Measurements from ENCODE around the gene ICE2. TPM values are rescaled to one million over a fixed set of nuclear protein-coding genes. Genes with fewer than 3 reads are reported as not detected.
A peak's percentile ranks its signal among the peaks of the same experiment; 100 is the strongest.

Gene ICE2
- total RNA-seq, 2 experiments from 2014 or later = 71.4 to 76.3 TPM

DNA sequence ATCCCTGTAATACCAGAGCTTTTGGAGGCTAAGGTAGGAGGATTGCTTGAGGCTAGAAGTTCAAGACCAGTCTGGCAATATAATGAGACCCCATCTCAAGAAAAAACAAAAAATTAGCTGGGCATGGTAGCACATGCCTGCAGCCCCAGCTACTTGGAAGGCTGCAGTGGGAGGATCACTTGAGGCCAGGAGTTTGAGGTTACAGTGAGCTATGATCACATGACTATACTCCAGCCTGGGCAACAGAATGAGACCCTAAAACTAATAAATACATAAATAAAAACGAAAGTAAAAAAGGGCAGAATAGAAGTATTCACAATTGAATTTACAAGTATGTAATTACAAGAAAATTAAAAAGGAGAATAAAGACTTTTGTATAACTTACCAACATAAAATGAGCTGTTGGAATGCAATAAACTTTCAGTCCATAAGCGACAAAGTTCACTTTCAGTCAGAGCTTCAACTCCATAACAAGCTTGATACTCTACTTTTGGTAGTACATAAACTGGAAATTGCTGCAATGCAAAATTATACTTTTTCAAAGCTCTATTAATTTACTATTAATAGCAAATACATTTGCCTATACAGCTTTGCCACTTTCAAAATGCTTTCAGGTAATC lies 36.8 kb downstream of the ICE2 start:
- no peak overlapping the region for H3K27ac Mint-ChIP-seq
- peaks cover 8% of the 10 kb centered on the region for H3K4me1 Mint-ChIP-seq (ENCODE audit: low read depth)
- CTCF ChIA-PET = interaction anchor here (0.8 to 2.7 kb wide), 6 partner anchors 10 to 83 kb away, joined by 3 to 10 read pairs (median 6); no protein-coding TSS in a partner anchor
- H3K9me3 Mint-ChIP-seq (ENCODE audit: insufficient read depth) = no peaks in the 10 kb centered on the region
- ATAC-seq = no peak
- H3K4me3 Mint-ChIP-seq = no peak overlapping the region
- no peaks in the 10 kb centered on the region for H3K27me3 Mint-ChIP-seq (ENCODE audit: low read depth)
- H3K36me3 Mint-ChIP-seq (ENCODE audit: low read depth) = peaks cover 12% of the 10 kb centered on the region
- DNase-seq = no peak
- POLR2A ChIA-PET = interaction anchor here (1.8 kb wide), 1 partner anchor 43 kb away, joined by 11 read pairs; the partner anchor contains the start of gene ANXA2

DNA sequence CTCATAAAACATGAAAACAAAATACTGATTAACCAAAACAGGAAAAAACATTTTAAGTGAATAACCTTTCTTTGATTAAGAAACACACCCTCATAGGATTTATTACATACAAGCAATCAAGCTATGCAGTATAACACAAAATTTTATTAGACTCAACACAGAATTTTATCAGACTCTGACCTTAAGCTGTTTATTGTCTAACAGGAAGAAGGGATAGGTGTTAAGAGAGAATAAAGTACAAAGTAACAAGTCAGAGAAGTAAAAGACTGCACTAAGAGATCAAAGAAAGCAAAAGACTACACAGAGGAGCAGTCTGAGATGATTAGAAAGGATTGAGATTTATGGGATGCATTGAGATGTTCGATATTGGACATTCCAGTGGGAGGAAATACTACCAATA lies 37.6 kb downstream of the ICE2 start:
- DNase-seq (no peak), ATAC-seq (no peak)
- ChIA-PET POLR2A (interaction anchor here (0.5 to 1.8 kb wide), 3 partner anchors 37 to 148 kb away, joined by 3 to 11 read pairs (median 4); partner anchors contain the start of gene ANXA2), CTCF (interaction anchor here (1.2 to 2.7 kb wide), 5 partner anchors 11 to 83 kb away, joined by 3 to 10 read pairs (median 6); no protein-coding TSS in a partner anchor)
- H3K9me3 Mint-ChIP-seq (ENCODE audit: insufficient read depth) = no peaks in the 10 kb centered on the region
- H3K27me3 Mint-ChIP-seq (ENCODE audit: low read depth) = no peaks in the 10 kb centered on the region
- no peak overlapping the region for H3K4me3 Mint-ChIP-seq
- H3K4me1 Mint-ChIP-seq (ENCODE audit: low read depth) = peaks cover 8% of the 10 kb centered on the region
- no peak overlapping the region for H3K27ac Mint-ChIP-seq
- peaks cover 10% of the 10 kb centered on the region for H3K36me3 Mint-ChIP-seq (ENCODE audit: low read depth)

DNA sequence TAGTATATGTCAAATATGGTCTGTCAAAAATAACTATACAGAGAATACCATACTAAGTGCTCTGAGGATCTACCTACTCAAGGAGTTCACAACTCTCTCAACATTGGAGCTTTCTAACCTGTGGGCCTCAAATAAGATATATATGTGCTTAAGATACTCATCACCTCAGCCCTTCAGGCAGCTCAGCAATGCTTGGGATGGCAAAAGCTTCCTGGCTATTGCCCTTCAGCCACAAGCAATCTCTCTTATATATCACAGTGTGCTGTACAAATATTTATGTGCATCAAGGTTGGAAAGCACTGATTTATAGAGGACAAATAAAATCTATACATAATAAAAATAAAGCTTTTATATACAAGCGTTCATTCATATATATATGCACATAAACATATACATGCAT lies 40.3 kb downstream of the ICE2 start:
- Mint-ChIP-seq H3K4me1 (ENCODE audit: low read depth) (peaks cover 8% of the 10 kb centered on the region), H3K27ac (no peak overlapping the region), H3K9me3 (ENCODE audit: insufficient read depth) (no peaks in the 10 kb centered on the region), H3K4me3 (no peak overlapping the region), H3K27me3 (ENCODE audit: low read depth) (no peaks in the 10 kb centered on the region), H3K36me3 (ENCODE audit: low read depth) (peaks cover 18% of the 10 kb centered on the region)
- ChIA-PET CTCF (interaction anchor here (0.6 to 1.0 kb wide), 2 partner anchors 10 to 12 kb away, joined by 3 read pairs; no protein-coding TSS in a partner anchor), POLR2A (no interaction called here)
- DNase-seq (no peak), ATAC-seq (no peak)

DNA sequence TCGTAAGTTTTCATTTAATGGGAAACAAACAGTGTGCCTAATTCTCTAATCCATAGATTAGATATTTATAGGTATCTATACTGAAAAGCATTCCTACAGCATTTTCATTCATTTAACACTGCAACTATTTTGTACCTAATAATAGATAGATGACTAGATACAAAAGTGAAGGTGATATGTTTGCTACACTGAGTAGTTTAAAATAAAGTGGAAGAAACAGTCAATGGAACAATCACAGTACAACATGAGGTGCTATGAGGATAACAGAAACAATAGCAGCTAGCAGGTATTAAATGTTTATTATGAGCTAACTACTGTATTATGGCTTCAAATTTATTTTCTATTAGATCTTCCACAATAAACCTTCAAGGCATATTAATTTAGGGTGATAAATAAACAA lies 50.0 kb downstream of the ICE2 start:
- ChIA-PET CTCF (interaction anchor here (1.2 kb wide), 1 partner anchor 13 kb away, joined by 6 read pairs; no protein-coding TSS in a partner anchor), POLR2A (interaction anchor here (1.2 kb wide), 1 partner anchor 31 kb away, joined by 3 read pairs; the partner anchor contains the start of gene ANXA2)
- peaks cover 28% of the 10 kb centered on the region for H3K36me3 Mint-ChIP-seq (ENCODE audit: low read depth)
- peaks cover 3% of the 10 kb centered on the region for H3K4me1 Mint-ChIP-seq (ENCODE audit: low read depth)
- no peaks in the 10 kb centered on the region for H3K9me3 Mint-ChIP-seq (ENCODE audit: insufficient read depth)
- no peak overlapping the region for H3K4me3 Mint-ChIP-seq
- DNase-seq (no peak), ATAC-seq (no peak)
- no peak overlapping the region for H3K27ac Mint-ChIP-seq
- H3K27me3 Mint-ChIP-seq (ENCODE audit: low read depth) = no peaks in the 10 kb centered on the region

DNA sequence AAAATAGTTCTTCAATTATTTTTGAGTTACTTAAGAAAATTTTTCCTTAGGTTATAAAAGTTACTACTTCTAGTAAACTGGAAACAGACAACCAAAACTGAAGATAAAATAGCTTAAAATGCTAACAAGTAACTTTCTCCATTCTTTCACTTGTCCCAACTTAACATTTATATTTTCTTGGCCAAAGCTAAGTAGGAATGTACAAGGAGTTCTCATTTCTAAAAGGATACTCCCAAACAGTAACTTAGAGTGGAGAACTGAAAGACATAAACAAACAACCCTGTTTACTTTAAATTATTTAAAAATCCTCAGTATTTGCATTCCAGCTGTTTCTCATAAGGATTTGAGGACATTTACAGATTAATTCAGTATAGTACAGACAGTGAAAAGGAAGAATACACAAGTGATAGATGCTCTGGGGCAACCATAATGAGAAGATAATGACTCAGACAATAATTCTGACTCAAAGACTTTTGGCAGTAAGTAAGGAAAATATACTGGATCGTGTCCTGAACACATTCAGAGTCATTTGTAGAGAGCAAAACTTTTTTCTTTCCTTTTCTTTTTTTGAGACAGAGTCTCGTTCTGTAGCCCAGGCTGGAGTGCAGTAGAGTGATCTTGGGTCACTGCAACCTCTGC lies 52.0 kb downstream of the ICE2 start:
- H3K9me3 Mint-ChIP-seq (ENCODE audit: insufficient read depth) = no peaks in the 10 kb centered on the region
- DNase-seq (no peak), ATAC-seq (no peak)
- H3K4me1 Mint-ChIP-seq (ENCODE audit: low read depth) = peaks cover 10% of the 10 kb centered on the region
- no peak overlapping the region for H3K27ac Mint-ChIP-seq
- ChIA-PET CTCF (interaction anchor here (1.2 to 1.5 kb wide), 2 partner anchors 9 to 12 kb away, joined by 3 read pairs; no protein-coding TSS in a partner anchor), POLR2A (no interaction called here)
- H3K27me3 Mint-ChIP-seq (ENCODE audit: low read depth) = no peaks in the 10 kb centered on the region
- H3K4me3 Mint-ChIP-seq = no peak overlapping the region
- H3K36me3 Mint-ChIP-seq (ENCODE audit: low read depth) = peaks cover 37% of the 10 kb centered on the region

DNA sequence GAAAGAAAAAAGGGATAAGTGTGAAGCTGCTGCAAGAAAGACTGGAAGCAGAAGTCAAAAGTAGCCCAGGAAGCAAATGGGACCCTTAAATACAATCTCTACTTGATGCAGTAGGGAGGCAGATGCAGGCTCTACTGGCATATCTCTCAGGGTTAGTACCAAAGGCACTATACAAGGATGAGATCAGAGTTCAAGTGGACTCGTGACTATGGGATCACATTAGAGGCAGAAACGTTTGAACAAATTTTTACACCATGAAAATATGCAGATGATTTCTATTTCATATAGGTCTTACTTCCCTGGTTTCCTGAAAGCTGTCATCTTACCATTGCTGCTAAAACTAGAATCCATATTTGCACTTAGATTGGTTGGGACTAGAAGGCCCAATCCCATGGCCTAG lies 53.5 kb downstream of the ICE2 start:
- H3K36me3 Mint-ChIP-seq (ENCODE audit: low read depth) = peaks cover 33% of the 10 kb centered on the region

DNA sequence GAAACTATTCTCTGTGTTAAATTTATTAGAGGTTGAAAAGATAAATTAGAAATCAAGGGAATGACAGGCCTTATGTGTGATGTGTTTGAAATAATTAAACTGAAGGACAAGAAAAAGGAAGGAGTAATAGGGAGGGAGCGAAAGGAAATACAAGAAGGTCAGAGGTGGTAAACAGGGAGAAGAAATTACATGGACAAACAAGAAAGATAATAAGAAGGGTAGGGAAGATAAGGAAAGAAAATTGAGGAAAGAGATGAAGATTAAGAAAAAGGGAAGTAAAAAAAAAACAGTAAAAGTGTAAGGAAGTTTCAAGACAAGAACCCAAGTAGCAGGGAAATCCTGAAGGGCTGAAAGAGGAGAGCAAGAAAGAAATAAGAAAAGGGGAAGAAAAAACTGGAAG lies 54.9 kb downstream of the ICE2 start:
- DNase-seq (no peak), ATAC-seq (no peak)
- ChIA-PET CTCF (no interaction called here), POLR2A (no interaction called here)
- H3K9me3 Mint-ChIP-seq (ENCODE audit: insufficient read depth) = no peaks in the 10 kb centered on the region
- peak overlapping the region; percentile 6 for H3K27ac Mint-ChIP-seq
- no peaks in the 10 kb centered on the region for H3K27me3 Mint-ChIP-seq (ENCODE audit: low read depth)
- peaks cover 10% of the 10 kb centered on the region for H3K4me1 Mint-ChIP-seq (ENCODE audit: low read depth)
- peaks cover 37% of the 10 kb centered on the region for H3K36me3 Mint-ChIP-seq (ENCODE audit: low read depth)
- H3K4me3 Mint-ChIP-seq = no peak overlapping the region

More for the DNA sequence above, 53.5 kb downstream of the ICE2 start:
- DNase-seq (no peak), ATAC-seq (no peak)
- Mint-ChIP-seq H3K4me1 (ENCODE audit: low read depth) (peaks cover 10% of the 10 kb centered on the region), H3K27ac (no peak overlapping the region), H3K27me3 (ENCODE audit: low read depth) (no peaks in the 10 kb centered on the region), H3K9me3 (ENCODE audit: insufficient read depth) (no peaks in the 10 kb centered on the region), H3K4me3 (no peak overlapping the region)
- ChIA-PET POLR2A (no interaction called here), CTCF (no interaction called here)

DNA sequence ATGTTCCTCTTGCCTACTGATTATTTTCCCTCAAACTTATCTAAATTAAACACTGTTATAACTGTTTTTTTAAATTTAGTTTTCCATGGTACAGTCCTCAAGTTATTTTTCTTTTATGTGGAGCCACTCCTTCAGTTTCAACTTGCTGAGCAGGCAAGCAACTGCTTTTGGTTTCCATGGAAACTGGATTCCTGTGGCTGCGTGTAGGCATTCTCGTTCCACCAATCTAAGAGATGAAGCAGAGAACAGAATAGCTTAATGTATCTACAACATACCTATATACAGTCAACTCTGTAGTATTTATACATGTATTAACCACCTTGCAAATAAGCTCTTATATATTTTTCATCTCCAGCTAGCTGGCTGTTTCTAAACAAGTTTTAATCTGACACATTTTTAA lies 55.4 kb downstream of the ICE2 start:
- ATAC-seq (peak; percentile 51), DNase-seq (no peak)
- Mint-ChIP-seq H3K4me3 (no peak overlapping the region), H3K4me1 (ENCODE audit: low read depth) (peaks cover 10% of the 10 kb centered on the region), H3K27ac (peak overlapping the region; percentile 9), H3K27me3 (ENCODE audit: low read depth) (no peaks in the 10 kb centered on the region), H3K9me3 (ENCODE audit: insufficient read depth) (no peaks in the 10 kb centered on the region), H3K36me3 (ENCODE audit: low read depth) (peaks cover 37% of the 10 kb centered on the region)
- POLR2A ChIA-PET = interaction anchor here (0.6 kb wide), 1 partner anchor 460 kb away, joined by 4 read pairs; no protein-coding TSS in a partner anchor
- CTCF ChIA-PET = no interaction called here

DNA sequence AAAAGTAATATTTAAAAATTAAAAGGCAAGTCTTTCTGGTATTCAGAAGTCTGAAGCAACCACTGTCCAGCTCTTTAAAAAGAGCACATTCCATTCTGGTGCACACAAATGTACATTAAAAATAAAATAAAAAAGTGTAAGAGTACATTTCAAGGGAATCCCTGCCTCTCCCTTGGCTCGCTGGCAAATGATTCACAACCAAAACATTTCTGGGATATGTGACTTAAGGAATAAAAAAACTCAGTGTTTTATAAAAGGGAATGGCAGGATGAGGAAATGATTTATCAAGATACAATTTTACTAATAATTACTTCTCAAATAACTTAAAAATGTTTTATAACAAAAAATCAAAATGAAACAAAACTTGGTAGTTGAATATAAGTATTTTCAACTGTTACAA lies 57.4 kb downstream of the ICE2 start:
- Mint-ChIP-seq H3K36me3 (ENCODE audit: low read depth) (peaks cover 27% of the 10 kb centered on the region), H3K27ac (no peak overlapping the region), H3K4me1 (ENCODE audit: low read depth) (peaks cover 10% of the 10 kb centered on the region), H3K27me3 (ENCODE audit: low read depth) (no peaks in the 10 kb centered on the region), H3K9me3 (ENCODE audit: insufficient read depth) (no peaks in the 10 kb centered on the region), H3K4me3 (no peak overlapping the region)
- CTCF ChIA-PET = no interaction called here
- ATAC-seq (no peak), DNase-seq (no peak)
- POLR2A ChIA-PET = interaction anchor here (0.7 kb wide), 1 partner anchor 490 kb away, joined by 3 read pairs; no protein-coding TSS in a partner anchor

DNA sequence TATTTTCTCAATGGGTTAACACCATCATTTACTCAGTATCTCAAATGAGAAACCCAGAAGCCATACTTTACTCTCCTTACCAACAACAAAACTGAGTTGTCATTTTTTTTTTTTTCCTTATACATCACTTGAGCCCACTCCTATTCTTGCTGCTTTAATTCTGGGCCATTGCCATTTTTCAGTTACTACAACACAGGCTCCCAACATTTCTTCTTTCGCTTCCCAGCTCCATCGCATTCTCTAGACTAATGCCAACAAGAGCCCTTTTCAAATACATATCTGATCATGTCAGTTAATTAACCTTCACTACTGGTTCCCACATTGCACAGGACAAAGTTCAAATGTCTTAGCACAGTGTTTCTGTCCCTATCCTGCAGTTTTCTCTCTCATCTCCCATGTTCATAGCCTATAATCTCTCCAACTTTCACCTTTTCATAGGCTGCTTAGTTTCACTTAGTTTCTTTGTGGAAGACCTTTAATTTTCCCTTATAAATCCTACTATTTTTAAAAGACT lies 58.7 kb downstream of the ICE2 start:
- ATAC-seq = no peak
- no peaks in the 10 kb centered on the region for H3K27me3 Mint-ChIP-seq (ENCODE audit: low read depth)
- ChIA-PET POLR2A (interaction anchor here (2.2 kb wide), 1 partner anchor 22 kb away, joined by 6 read pairs; the partner anchor contains the start of gene ANXA2), CTCF (interaction anchor here (1.0 to 1.1 kb wide), 2 partner anchors 10 to 61 kb away, joined by 3 to 4 read pairs; no protein-coding TSS in a partner anchor)
- no peak overlapping the region for H3K27ac Mint-ChIP-seq
- peaks cover 24% of the 10 kb centered on the region for H3K36me3 Mint-ChIP-seq (ENCODE audit: low read depth)
- H3K4me1 Mint-ChIP-seq (ENCODE audit: low read depth) = peaks cover 10% of the 10 kb centered on the region
- no peak overlapping the region for H3K4me3 Mint-ChIP-seq
- no peak for DNase-seq
- no peaks in the 10 kb centered on the region for H3K9me3 Mint-ChIP-seq (ENCODE audit: insufficient read depth)

DNA sequence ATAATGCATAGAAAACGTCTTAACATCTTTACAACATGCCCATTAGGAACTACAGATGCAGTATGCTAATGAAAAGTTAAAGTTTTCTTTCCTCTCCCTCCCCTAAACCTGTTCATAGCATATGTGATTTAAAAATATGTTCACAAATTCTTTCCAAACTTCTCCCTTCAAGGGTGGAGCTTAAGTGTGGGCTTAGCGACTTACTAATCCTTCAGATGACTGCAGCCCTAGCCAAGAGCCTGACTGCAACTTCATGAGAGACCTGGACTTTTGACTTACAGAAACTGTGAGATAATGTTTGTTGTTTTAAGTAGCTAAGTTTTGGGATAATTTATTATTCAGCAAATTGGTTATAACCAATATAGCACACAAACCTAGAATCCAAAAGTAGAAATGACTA lies 59.2 kb downstream of the ICE2 start:
- DNase-seq (no peak), ATAC-seq (no peak)
- H3K36me3 Mint-ChIP-seq (ENCODE audit: low read depth) = peaks cover 26% of the 10 kb centered on the region
- POLR2A ChIA-PET = interaction anchor here (2.2 kb wide), 1 partner anchor 22 kb away, joined by 6 read pairs; the partner anchor contains the start of gene ANXA2
- no peak overlapping the region for H3K27ac Mint-ChIP-seq
- H3K27me3 Mint-ChIP-seq (ENCODE audit: low read depth) = no peaks in the 10 kb centered on the region
- CTCF ChIA-PET = interaction anchor here (1.0 kb wide), 1 partner anchor 60 kb away, joined by 3 read pairs; no protein-coding TSS in a partner anchor
- H3K9me3 Mint-ChIP-seq (ENCODE audit: insufficient read depth) = no peaks in the 10 kb centered on the region
- H3K4me1 Mint-ChIP-seq (ENCODE audit: low read depth) = peaks cover 10% of the 10 kb centered on the region
- no peak overlapping the region for H3K4me3 Mint-ChIP-seq

All from activated CD8-positive, alpha-beta T cell treated with anti-CD3 and anti-CD28 coated beads, Interleukin-2, amount 10 ng/mL, durations not matched to agents 7 days and 5 days (primary cell).